Right forelimb (tissue), 1 donor: ENCODE data around the gene LRRC72.
"Not testable (repeated sequence)": the region's sequence is repeated elsewhere in the genome, so short reads cannot be mapped to it uniquely, and the experiment has no call there.

ENCODE experiments used
- DNase-seq: peaks from one replicate; pipeline ENCODE4 v3.0.0-alpha.2; 2018

Gene LRRC72

DNA sequence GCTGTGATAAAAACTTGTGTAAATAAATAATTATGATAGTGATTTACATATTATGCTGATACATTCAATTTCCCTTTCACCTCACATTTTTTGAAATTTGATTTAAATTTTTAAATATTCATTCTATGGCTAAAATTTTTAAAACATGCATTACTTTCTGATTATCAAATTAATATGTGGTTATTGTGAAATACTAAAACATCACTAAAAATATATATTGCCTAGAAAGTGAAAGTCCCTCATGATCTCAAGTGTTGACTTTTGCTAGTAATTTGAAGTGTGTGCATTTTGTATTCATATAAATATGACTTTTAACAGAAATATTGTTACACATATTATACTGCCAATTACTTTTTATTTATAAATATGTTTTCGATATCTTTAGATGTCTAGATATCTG lies 3.1 kb downstream of the LRRC72 start:
- DNase-seq: no peak

- no peak for DNase-seq
These were observed 5.1 kb downstream of the LRRC72 start for GRCh38 chr7:16531707-16532106.

DNA sequence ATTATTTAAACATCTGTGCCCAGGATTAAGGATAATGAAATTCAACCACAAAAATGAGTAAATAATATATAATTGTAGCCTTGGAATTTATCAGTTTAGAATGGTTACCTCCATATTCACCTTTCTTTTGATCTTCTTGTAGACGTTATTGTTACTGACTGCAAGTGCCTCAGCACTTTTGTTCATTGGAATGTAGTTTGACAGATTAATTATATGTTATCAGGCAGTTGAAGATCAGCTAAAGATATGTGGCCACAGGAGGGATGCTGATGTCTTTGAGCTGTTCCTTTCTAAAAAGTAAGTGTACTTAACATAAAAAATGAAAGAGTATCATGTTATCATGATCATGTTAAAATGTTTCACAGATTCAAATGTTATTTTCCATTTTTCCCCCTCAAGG lies 5.6 kb downstream of the LRRC72 start:
- no peak for DNase-seq

DNA sequence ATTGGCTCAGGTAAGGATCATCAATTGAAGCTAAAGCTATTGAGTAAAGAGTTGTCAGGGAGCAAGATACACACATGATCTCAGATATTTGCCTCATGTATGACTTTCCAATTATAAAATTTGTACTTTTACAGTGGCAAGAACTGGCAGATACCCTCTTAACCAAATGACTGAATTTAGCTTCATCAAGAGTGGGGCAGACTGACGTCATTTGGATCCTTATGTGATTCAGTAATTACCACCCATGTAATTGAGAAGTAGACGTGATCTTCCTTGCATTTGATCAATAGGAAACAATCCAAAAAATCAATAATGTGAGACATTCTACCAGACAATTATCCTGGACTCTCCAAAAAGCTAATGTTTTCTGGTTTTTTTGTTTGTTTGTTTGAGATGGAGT lies 8.9 kb downstream of the LRRC72 start:
- DNase-seq: no peak

DNA sequence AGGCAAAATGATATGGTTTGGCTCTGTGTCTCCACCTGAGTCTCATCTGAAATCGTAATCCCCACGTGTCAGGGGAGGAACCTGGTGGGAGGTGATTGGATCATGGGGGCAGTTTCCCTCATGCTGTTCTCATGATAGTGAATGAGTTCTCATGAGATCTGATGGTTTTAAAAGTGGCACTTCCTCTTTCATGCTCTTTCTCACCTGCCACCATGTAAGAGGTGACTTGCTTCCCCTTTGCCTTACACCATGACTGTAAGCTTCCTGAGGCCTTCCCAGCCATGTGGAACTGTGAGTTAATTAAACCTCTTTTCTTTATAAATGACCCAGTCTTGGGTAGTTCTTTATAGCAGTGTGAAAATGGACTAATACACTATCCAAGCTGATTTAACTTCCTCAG lies 13.9 kb downstream of the LRRC72 start:
- not testable (repeated sequence) for DNase-seq

GRCh38 chr7:16542401-16542800 lies 15.8 kb downstream of the LRRC72 start:
- no peak for DNase-seq

GRCh38 chr7:16543456-16543855 lies 16.8 kb downstream of the LRRC72 start:
- no peak for DNase-seq

GRCh38 chr7:16546921-16547505 lies 20.4 kb downstream of the LRRC72 start:
- no peak for DNase-seq

DNA sequence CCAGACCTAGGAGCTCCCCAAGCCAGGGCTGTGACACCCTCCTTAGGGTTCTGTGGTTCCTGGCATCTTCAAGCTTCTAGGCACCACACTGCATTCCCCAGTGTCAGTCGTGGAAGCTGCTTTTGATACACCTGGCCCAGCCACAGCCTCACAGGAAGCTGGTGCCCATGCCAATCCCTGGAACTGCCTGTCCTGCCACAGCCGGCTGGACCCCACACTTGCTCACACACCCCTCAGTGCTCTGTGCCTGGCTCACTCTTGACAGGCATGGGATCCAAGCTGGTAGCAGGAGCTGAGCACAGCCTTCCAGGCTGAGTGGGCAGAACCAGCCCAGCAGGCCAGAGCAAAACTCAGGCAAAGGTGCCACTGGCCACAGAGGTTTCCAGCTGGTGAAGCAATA lies 21.8 kb downstream of the LRRC72 start:
- DNase-seq: no peak

DNA sequence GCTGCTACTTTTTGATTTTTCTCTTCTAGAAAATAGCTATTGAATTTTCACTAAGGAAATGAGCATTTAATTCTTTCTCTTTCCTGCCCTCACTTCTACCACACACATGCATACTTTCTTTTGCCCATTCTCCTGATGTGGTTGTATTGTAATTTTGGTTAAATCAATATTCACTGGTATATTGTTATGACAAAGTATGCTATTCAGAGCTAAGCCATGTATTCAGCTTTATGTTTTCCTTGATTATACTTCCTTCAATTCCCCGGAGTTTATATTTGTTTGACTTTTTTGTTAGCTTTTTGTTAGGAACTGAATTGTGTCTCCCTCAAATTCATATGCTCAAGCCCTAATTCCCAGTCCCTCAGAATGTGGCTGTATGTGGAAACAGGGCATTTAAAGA lies 24.0 kb downstream of the LRRC72 start:
- no peak for DNase-seq

DNA sequence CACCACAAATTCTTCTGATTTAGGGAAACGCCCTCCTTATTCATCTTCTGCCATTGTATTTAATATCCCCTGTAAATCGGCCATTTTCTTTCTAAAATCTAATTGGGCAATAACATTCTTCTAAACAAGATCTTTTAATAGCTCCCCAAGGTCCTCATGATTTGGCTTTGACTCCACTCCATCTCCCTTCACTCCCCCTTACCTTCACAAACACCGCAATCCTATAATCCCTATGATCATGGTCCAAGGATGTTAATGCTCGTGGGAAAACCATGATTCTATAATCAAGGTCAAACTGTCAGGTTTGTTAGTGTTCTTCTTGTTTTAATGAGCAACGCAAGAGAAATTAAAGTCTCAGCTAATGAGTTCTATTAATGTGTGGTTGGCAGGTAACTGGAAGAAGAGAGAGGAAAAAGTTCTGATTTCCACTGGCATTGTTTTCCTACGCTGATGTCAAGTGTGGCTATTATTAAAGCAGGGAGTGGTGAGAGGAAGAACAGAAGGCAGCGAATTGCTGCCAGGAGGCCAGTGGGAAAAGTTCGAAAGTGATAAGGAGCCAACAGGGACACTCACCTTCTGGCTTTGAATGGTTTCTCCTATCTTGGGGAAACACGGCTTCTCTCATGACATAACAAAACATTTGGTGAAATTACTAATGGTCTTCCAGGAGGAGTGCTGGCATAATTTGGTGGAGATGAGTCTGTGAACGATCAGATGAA lies 28.1 kb downstream of the LRRC72 start:
- no peak for DNase-seq

DNA sequence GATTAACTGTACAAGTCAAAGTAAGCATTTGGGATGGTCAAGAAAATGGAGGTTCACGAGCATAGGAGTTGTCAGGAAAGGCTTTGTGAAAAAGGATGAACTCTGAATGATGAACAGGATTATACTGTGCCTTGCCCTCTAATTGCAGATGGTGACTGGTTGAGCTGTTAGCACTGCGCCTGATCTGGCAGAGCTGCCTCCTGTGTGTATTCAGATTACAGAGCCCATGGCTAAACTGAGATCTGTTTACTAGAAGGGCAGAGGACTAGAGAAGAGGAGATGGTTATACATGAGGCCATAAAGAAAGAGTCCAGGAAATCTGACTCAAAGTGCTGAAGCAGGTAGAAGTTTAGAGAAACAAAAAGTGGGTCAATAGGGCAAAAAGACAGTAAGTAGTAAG lies 29.7 kb downstream of the LRRC72 start:
- DNase-seq: no peak

DNA sequence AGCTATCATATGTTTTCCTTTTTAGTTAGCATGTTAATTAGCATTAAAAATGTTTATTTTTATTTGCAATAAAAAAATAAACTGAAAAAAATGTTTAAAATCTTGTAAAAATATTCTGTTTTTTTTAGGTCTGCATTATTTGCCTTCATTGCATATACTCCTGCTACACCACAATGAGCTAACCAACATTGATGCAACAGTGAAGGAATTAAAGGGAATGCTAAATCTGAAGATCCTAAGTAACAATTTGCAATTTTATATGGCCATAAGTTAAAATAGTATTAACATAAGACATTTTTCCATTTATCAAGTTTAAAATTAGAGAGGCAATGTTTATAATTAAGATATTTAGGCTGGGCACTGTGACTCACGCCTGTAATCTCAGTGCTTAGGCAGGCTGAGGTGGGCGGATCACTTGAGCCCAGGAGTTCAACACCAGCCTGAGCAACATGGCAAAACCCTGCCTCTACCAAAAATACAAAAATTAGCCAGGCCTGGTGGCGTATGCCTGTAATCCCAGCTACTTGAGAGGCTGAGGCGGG lies 32.2 kb downstream of the LRRC72 start:
- DNase-seq: no peak

DNA sequence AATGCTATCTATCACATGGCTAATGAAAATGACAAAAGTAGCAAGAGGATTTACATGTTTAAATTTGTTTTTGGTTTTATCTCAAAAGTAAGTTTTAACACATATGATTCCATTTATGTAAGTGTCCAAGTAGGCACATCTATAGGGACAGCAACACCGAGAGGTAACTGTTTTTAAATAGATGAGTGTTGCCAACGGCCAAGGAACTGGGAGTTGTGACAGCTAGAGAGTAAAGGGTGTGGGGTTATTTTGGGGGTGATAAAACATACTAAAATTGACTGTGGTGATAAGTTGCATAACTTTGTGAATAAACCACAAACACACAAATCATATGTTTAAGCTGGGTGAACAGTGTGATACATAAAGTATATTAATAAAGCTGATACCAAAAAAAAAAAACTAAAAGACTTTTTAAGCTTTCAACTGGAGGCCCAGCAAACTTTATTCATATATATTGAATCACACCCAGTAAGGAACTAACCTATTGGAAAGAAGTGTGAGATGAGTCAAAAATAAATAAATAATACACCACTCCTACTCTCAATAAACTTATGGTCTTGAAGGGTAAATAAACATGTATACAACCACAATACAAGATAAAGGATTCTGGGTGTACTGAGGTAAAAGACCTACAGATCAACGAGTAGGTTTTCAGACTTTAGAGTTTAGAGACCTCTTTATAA lies 33.0 kb downstream of the LRRC72 start:
- DNase-seq: no peak

- DNase-seq: no peak
These were observed 35.3 kb downstream of the LRRC72 start for GRCh38 chr7:16561943-16562342.

DNA sequence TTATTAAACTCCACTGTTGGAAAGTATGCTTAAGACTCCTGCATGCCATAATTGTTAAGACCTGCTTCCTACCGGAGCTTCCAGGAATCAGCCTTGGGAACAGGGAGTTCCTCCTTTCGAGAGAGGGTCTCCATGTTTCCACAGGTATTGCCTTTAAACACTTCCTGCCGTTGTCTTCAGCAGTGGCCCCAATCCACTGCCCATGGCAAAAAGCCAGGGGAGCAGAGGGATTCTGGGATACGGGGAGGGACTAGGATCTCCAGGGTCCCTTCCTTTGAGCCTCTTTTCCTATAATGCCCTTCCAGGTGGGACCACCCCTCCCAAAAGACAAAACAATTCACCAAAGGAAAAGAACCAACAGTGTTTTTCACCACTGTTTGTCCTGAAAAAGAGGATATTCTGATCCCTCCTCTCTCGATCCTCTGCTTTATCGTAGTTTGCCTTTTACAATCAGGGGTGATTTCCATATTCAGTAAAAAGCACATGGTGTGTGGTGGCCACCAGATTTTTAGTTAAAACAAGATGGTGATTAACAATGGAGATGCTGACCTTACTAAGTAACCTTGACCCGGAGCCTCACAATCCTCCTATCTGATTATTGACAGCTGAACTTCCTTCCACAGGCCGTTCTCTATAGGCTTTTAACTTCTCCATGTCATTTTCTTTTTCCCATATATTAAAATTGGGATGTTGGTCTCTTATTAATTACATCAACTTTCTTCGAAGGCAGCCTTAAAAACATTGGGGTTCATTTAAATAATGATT lies 36.0 kb downstream of the LRRC72 start:
- DNase-seq: no peak

DNA sequence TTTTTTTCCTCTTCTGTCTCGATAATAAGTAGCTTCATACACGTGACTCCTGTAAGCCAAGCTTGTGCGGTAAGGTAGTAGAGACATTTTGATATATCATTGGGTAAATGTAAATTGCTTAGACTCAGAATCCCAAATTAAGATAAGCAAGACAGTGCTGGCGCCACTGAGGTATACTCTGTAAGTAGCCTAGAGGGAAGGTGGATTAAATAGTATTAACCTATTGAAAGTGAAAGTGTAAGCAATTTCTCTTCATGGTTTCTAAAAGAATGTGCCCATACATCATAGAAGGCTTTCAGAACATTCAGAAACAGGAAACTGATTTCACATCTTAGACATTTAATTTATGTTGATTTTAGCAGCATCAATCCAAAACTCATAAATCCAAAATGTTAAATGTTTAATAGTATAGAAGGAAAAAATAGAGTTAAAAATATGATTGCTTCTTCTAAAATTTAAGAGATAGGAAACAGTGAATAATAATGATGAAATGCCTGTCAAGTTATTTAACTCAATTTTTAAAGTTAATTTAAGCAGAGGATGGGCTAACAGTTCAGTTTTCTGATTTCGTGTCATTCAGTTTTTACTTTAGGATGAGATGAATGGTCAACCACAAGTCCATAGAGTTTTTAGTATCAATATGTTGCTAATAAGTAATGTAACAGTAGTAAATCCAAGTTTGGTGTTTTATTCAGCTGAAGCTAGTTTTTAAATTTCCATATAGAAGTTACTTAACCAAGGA lies 36.8 kb downstream of the LRRC72 start:
- no peak for DNase-seq

DNA sequence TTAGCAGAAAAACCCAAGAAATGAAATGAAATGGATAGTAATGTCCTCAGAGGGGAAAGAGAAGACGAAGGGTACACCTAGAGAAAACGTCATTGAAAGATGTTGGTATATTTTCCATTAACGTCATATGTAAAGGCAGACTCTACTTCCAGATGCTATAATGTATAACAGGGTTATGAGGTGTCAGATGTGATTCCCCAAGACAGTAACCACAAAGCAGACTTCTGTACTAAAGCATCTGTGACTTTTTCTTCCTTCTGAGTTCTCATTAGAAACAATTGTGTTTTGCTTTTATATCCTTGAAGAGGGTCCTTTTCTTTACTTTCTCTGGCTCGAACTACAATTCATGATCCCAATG lies 37.4 kb downstream of the LRRC72 start:
- no peak for DNase-seq

GRCh38 chr7:16564909-16565426 lies 38.3 kb downstream of the LRRC72 start:
- DNase-seq: no peak

DNA sequence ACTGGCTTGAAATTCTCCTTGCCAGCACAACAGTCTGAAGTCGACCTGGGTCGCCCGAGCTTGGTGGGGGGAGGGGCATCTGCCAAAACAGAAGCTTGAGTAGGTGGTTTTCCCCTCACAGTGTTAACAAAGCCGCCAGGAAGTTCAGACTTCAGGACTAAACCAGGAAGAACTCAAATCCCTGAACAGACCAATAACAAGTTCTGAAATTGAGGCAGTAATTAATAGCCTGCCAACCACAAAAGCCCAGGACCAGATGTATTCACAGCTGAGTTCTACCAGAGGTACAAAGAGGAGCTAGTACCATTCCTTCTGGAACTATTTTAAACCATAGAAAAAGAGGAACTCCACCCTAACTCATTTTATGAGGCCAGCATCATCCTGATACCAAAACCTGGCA lies 45.3 kb downstream of the LRRC72 start:
- no peak for DNase-seq

DNA sequence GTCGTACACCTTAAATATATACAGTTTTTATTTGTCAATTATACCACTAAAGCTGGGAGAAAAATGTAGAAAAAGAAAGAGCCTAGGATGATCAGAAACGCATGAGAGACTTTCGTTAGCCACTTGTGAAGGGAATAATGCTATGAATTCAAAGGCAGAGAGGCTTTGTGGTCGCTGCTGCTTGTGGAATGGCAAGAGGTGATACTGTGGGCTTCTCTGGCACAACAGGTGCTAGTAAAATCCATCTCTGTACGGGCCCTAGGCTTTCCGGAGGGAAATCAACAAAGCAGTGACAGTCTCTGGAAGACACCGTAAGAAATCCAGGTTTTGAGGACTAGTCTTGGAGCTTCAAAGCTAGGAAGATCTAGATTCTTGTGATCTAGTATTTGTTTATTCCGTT lies 52.6 kb downstream of the LRRC72 start:
- no peak for DNase-seq

GRCh38 chr7:16581286-16581685 lies 54.7 kb downstream of the LRRC72 start:
- DNase-seq: no peak

- DNase-seq: no peak
These were observed 57.2 kb downstream of the LRRC72 start for GRCh38 chr7:16583834-16584233.
